Measurements from ENCODE around the gene PROM2. TPM values are rescaled to one million over a fixed set of nuclear protein-coding genes. Genes with fewer than 3 reads are reported as not detected.
"Not testable (repeated sequence)": the region's sequence is repeated elsewhere in the genome, so short reads cannot be mapped to it uniquely, and the experiment has no call there.

Gene PROM2
- total RNA-seq, 1 donor from 2014 or later: 18.5 TPM

GRCh38 chr2:95266781-95267430, 7.3 kb upstream of the PROM2 start:
- Mint-ChIP-seq H3K4me1 (ENCODE audit: unreplicated experiment) (no peaks in the 10 kb centered on the region), H3K36me3 (no peaks in the 10 kb centered on the region), H3K27ac (no peak overlapping the region), H3K4me3 (no peak overlapping the region), H3K27me3 (no peaks in the 10 kb centered on the region), H3K9me3 (no peaks in the 10 kb centered on the region)
- TF ChIP-seq CTCF (conservative IDR thresholded peaks at IDR 0.05): no peak
- peak; percentile 48 for DNase-seq (ENCODE audit: extremely low spot score, unreplicated experiment)

- Mint-ChIP-seq H3K27ac (no peak overlapping the region), H3K4me3 (no peak overlapping the region), H3K9me3 (no peaks in the 10 kb centered on the region), H3K36me3 (no peaks in the 10 kb centered on the region), H3K4me1 (ENCODE audit: unreplicated experiment) (no peaks in the 10 kb centered on the region), H3K27me3 (no peaks in the 10 kb centered on the region)
- DNase-seq (ENCODE audit: extremely low spot score, unreplicated experiment): peak; percentile 50
- no peak for TF ChIP-seq CTCF (conservative IDR thresholded peaks at IDR 0.05)
These were observed 6.6 kb upstream of the PROM2 start for GRCh38 chr2:95267458-95268210.

GRCh38 chr2:95268211-95269035, 5.8 kb upstream of the PROM2 start:
- Mint-ChIP-seq H3K27ac (no peak overlapping the region), H3K27me3 (no peaks in the 10 kb centered on the region), H3K4me3 (no peak overlapping the region), H3K36me3 (no peaks in the 10 kb centered on the region), H3K9me3 (no peaks in the 10 kb centered on the region), H3K4me1 (ENCODE audit: unreplicated experiment) (no peaks in the 10 kb centered on the region)
- peak; percentile 65 for DNase-seq (ENCODE audit: extremely low spot score, unreplicated experiment)
- TF ChIP-seq CTCF (conservative IDR thresholded peaks at IDR 0.05): no peak

- Mint-ChIP-seq H3K9me3 (no peaks in the 10 kb centered on the region), H3K36me3 (no peaks in the 10 kb centered on the region), H3K4me3 (no peak overlapping the region), H3K27me3 (no peaks in the 10 kb centered on the region), H3K4me1 (ENCODE audit: unreplicated experiment) (no peaks in the 10 kb centered on the region), H3K27ac (no peak overlapping the region)
- no peak for DNase-seq (ENCODE audit: extremely low spot score, unreplicated experiment)
- no peak for TF ChIP-seq CTCF (conservative IDR thresholded peaks at IDR 0.05)
These were observed 5.1 kb upstream of the PROM2 start for GRCh38 chr2:95269036-95269680.

GRCh38 chr2:95269745-95270144, 4.5 kb upstream of the PROM2 start:
- not testable (repeated sequence) for H3K4me1 Mint-ChIP-seq (ENCODE audit: unreplicated experiment); H3K27me3 Mint-ChIP-seq; H3K36me3 Mint-ChIP-seq

More at GRCh38 chr2:95269745-95270144, 4.5 kb upstream of the PROM2 start:
- DNase-seq (ENCODE audit: extremely low spot score, unreplicated experiment); H3K27ac Mint-ChIP-seq; H3K9me3 Mint-ChIP-seq; H3K4me3 Mint-ChIP-seq: not testable (repeated sequence)
